ENCODE measurements around the gene SV2C. TPM values are rescaled to one million over a fixed set of nuclear protein-coding genes. Genes with fewer than 3 reads are reported as not detected.

SV2C gene
- total RNA-seq, 1 donor from 2014 or later, result 3.4 TPM

DNA sequence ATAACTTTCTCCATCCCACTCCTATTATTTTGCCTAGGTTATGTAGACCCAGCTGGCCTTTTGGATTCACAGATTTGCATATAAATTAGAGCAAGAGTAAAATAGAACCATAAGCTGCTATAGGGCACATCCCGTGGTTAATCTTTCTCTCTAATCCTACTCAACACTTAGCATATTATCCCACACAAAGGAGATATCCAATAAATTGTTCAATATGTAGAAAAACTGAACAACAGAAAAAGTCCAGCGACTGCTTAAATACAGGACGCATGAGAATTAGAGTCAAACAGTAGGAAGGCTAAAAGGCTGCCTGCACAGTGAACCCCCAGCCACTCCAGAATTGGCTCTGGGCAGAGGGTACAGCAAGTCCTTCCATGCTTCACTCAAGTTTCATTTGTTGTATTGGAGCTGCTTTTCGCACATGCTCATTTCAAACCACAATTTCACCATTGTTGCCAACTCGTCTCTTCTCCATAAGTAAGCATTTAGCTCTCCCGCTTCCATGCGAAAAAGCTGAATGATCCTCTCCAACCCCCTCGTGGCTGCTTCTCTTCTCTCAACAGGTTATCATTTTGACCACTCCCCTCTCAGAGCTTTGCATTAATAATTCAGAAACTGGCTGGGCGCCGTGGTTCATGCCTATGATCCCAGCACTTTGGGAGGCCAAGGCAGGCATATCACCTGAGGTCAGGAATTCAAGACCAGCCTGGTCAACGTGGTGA is 305.8 kb downstream of the SV2C start:
- no peak overlapping the region for H3K4me3 ChIP-seq
- H3K27me3 ChIP-seq, result no peaks in the 10 kb centered on the region
- no peak overlapping the region for H3K27ac ChIP-seq
- H3K36me3 ChIP-seq, result no peaks in the 10 kb centered on the region
- DNase-seq (ENCODE audit: extremely low spot score in 2 of 2), result no peak
- peaks cover 4% of the 10 kb centered on the region for H3K4me1 ChIP-seq
- intact Hi-C loops (cut with DNase I), result no loop called here
- H3K9me3 ChIP-seq, result no peaks in the 10 kb centered on the region
- TF ChIP-seq, protein P1, sequence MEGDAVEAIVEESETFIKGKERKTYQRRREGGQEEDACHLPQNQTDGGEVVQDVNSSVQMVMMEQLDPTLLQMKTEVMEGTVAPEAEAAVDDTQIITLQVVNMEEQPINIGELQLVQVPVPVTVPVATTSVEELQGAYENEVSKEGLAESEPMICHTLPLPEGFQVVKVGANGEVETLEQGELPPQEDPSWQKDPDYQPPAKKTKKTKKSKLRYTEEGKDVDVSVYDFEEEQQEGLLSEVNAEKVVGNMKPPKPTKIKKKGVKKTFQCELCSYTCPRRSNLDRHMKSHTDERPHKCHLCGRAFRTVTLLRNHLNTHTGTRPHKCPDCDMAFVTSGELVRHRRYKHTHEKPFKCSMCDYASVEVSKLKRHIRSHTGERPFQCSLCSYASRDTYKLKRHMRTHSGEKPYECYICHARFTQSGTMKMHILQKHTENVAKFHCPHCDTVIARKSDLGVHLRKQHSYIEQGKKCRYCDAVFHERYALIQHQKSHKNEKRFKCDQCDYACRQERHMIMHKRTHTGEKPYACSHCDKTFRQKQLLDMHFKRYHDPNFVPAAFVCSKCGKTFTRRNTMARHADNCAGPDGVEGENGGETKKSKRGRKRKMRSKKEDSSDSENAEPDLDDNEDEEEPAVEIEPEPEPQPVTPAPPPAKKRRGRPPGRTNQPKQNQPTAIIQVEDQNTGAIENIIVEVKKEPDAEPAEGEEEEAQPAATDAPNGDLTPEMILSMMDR (IDR thresholded peaks at IDR 0.05), result no peak
- no peak for TF ChIP-seq POLR2A (IDR thresholded peaks at IDR 0.05)
- no peak for TF ChIP-seq POLR2AphosphoS5 (IDR thresholded peaks at IDR 0.05; ENCODE audit: insufficient read depth in 1 of 2, low read depth in 1 of 2)

DNA sequence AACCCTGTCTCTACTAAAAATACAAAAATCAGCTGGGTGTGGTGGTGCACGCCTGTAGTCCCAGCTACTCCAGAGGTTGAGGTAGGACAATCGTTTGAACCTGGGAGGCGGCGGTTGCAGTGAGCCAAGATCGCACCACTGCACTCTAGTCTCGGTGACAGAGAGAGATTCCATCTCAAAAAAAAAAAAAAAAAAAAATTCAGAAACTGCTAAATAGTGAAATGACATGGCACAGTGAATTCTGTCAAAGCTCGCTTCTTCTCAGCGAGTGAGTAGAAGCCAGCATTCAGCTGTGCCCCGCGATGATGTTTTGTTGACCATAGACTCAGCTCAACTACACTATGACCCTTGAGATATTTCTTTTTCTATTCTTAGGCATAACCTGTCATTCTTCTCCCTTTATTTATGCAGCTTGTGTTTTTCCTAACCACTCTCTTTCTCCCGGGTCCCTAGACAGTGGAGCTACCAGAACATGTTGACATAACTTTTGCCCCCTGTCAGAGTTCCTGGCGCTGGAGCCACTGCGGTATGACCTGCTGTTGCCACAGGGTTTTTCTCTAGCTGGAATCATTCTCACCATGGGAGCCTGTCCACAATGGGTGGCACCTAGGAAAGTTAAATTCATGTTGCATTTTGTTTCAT is 306.5 kb downstream of the SV2C start:
- Histone ChIP-seq H3K27me3 (no peaks in the 10 kb centered on the region), H3K4me3 (no peak overlapping the region), H3K27ac (no peak overlapping the region), H3K9me3 (no peaks in the 10 kb centered on the region), H3K4me1 (peaks cover 4% of the 10 kb centered on the region), H3K36me3 (no peaks in the 10 kb centered on the region)
- intact Hi-C loops (cut with DNase I), result no loop called here
- TF ChIP-seq, protein P1 (IDR thresholded peaks at IDR 0.05), result no peak
- no peak for TF ChIP-seq POLR2A (IDR thresholded peaks at IDR 0.05)
- TF ChIP-seq POLR2AphosphoS5 (IDR thresholded peaks at IDR 0.05; ENCODE audit: insufficient read depth in 1 of 2, low read depth in 1 of 2), result no peak
- no peak for DNase-seq (ENCODE audit: extremely low spot score in 2 of 2)

DNA sequence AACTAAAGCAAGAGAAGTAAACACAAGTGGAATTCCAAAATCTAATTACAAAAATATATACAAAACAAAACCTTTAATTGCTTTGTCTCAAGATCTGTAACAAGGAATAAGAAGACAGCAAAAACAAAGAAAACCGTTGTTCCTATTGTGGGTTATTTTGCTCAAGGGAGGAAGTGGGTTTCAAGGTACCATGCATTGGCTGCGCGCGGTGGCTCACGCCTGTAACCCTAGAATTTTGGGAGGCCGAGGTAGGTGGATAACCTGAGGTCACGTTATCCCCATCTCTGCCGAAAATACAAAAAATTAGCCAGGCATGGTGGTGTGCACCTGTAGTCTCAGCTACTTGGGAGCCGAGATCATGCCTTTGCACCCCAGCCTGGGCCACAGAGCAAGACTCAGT is 307.8 kb downstream of the SV2C start:
- no peak overlapping the region for H3K4me3 ChIP-seq

DNA sequence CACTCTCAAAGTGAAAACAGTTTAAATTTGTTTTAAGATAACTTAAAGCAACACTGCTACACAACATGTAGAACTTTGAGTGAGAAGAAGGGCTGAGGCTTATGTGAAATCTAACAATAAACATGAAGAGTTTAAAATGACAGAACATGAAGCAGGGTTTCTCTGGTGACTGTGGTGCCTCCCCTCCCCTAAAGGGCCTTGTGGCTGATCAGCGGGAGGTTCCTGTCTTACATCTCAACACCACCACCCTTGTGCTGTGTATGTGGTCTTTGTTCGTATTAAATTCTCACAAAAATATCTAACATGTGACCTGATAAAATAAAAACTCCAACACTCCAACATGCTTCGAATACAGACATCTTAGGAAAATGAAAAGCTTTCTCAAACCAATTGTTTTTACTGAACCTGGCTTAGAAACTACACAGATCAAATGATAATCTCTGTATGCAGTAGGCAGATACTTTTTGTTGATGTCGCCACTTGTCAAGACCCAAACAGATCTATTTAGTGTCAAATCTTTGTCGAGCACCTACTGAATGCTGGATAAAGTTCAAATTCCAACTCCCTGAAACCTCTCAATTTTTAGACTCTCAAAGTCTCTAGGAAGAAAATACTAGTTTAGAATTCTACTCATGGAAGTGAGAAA is 310.0 kb downstream of the SV2C start:
- Histone ChIP-seq H3K36me3 (no peaks in the 10 kb centered on the region), H3K27me3 (no peaks in the 10 kb centered on the region), H3K9me3 (no peaks in the 10 kb centered on the region), H3K4me1 (no peaks in the 10 kb centered on the region), H3K27ac (no peak overlapping the region), H3K4me3 (no peak overlapping the region)
- intact Hi-C loops (cut with DNase I), result no loop called here
- DNase-seq (ENCODE audit: extremely low spot score in 2 of 2), result no peak
- TF ChIP-seq POLR2A (IDR thresholded peaks at IDR 0.05), result no peak
- TF ChIP-seq, protein P1 (IDR thresholded peaks at IDR 0.05), result no peak
- TF ChIP-seq POLR2AphosphoS5 (IDR thresholded peaks at IDR 0.05; ENCODE audit: insufficient read depth in 1 of 2, low read depth in 1 of 2), result no peak

More for the DNA sequence above, 307.8 kb downstream of the SV2C start:
- peaks cover 4% of the 10 kb centered on the region for H3K4me1 ChIP-seq
- no peak overlapping the region for H3K27ac ChIP-seq
- no peak for DNase-seq (ENCODE audit: extremely low spot score in 2 of 2)
- no peaks in the 10 kb centered on the region for H3K27me3 ChIP-seq
- TF ChIP-seq POLR2AphosphoS5 (IDR thresholded peaks at IDR 0.05; ENCODE audit: insufficient read depth in 1 of 2, low read depth in 1 of 2) (no peak), POLR2A (IDR thresholded peaks at IDR 0.05) (no peak)
- TF ChIP-seq, protein P1 (IDR thresholded peaks at IDR 0.05), result no peak
- H3K36me3 ChIP-seq, result no peaks in the 10 kb centered on the region
- no peaks in the 10 kb centered on the region for H3K9me3 ChIP-seq
- intact Hi-C loops (cut with DNase I), result no loop called here

All from vagina (tissue), 2 donors.